ENCODE results near the gene ASS1. TPM values are rescaled to one million over a fixed set of nuclear protein-coding genes. Genes with fewer than 3 reads are reported as not detected.

Gene ASS1
- total and polyA plus RNA-seq, 3 donors from 2014 or later, result 68.5 to 153 (median 90.2) TPM

GRCh38 chr9:130539420-130540223 lies 94.9 kb downstream of the ASS1 start:
- peaks cover 16% of the 10 kb centered on the region for H3K4me1 ChIP-seq
- no peak for TF ChIP-seq POLR2A (IDR thresholded peaks at IDR 0.05)
- TF ChIP-seq CTCF (IDR thresholded peaks at IDR 0.05), result no peak
- no peak overlapping the region for H3K27ac ChIP-seq
- H3K4me3 ChIP-seq, result no peak overlapping the region
- H3K36me3 ChIP-seq (ENCODE audit: low read depth, missing control alignments), result no peaks in the 10 kb centered on the region
- H3K27me3 ChIP-seq, result no peaks in the 10 kb centered on the region
- intact Hi-C loops (cut with DNase I; ENCODE audit: low total_unique reads), result no loop called here
- no peak for DNase-seq
- no peaks in the 10 kb centered on the region for H3K9me3 ChIP-seq
- WGBS, 2 donors, result 81% methylated on average over 7 to 11 of the region's 11 CpGs

DNA sequence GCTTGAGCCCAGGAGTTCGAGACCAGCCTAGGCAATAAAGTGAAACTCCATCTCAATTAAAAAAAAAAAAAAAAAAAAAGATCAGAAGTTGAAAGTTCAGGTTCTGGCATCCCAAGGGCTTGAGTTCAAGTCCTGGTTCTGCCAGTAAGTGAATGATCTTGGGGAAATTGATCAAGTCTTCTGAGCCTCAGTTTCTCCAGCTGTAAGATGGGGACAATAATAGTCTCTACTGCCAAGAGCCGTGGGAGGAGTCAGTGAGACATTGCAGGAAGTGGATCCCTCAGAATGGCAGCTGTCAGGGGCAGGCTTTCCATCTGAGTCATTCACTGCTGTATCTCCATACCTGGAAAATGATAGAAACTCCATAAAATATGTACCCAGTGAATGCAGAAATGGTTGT lies 96.8 kb downstream of the ASS1 start:
- H3K36me3 ChIP-seq (ENCODE audit: low read depth, missing control alignments), result no peaks in the 10 kb centered on the region
- no peaks in the 10 kb centered on the region for H3K9me3 ChIP-seq
- peaks cover 9% of the 10 kb centered on the region for H3K4me1 ChIP-seq
- H3K4me3 ChIP-seq, result no peak overlapping the region
- WGBS, 2 donors, result 85 to 94% methylated on average over 2 of the region's 2 CpGs
- no peak for DNase-seq
- H3K27ac ChIP-seq, result no peak overlapping the region
- intact Hi-C loops (cut with DNase I; ENCODE audit: low total_unique reads), result no loop called here
- TF ChIP-seq POLR2A (IDR thresholded peaks at IDR 0.05) (no peak), CTCF (IDR thresholded peaks at IDR 0.05) (no peak)
- H3K27me3 ChIP-seq, result no peaks in the 10 kb centered on the region

GRCh38 chr9:130542038-130542437 lies 97.3 kb downstream of the ASS1 start:
- Histone ChIP-seq H3K4me3 (no peak overlapping the region), H3K36me3 (ENCODE audit: low read depth, missing control alignments) (no peaks in the 10 kb centered on the region), H3K27ac (no peak overlapping the region), H3K27me3 (no peaks in the 10 kb centered on the region), H3K9me3 (no peaks in the 10 kb centered on the region), H3K4me1 (peaks cover 6% of the 10 kb centered on the region)
- no peak for DNase-seq
- TF ChIP-seq POLR2A (IDR thresholded peaks at IDR 0.05) (no peak), CTCF (IDR thresholded peaks at IDR 0.05) (no peak)
- intact Hi-C loops (cut with DNase I; ENCODE audit: low total_unique reads), result no loop called here
- 80 to 94% methylated on average over 3 to 5 of the region's 5 CpGs for WGBS, 2 donors

GRCh38 chr9:130542457-130543228 lies 97.9 kb downstream of the ASS1 start:
- Histone ChIP-seq H3K4me3 (no peak overlapping the region), H3K27ac (no peak overlapping the region), H3K27me3 (no peaks in the 10 kb centered on the region), H3K36me3 (ENCODE audit: low read depth, missing control alignments) (no peaks in the 10 kb centered on the region), H3K4me1 (no peaks in the 10 kb centered on the region), H3K9me3 (no peaks in the 10 kb centered on the region)
- WGBS, 2 donors, result 69 to 71% methylated on average over 7 of the region's 7 CpGs
- no peak for TF ChIP-seq CTCF (IDR thresholded peaks at IDR 0.05)
- TF ChIP-seq POLR2A (IDR thresholded peaks at IDR 0.05), result no peak
- intact Hi-C loops (cut with DNase I; ENCODE audit: low total_unique reads), result no loop called here
- no peak for DNase-seq

Data from testis (tissue), 3 donors.